Endodermal cell (in vitro differentiated cells): Measurements from ENCODE around the gene GSAP. TPM values are rescaled to one million over a fixed set of nuclear protein-coding genes. Genes with fewer than 3 reads are reported as not detected.

Experiments used
- DNase-seq: peaks from one replicate; pipeline ENCODE4 v3.0.0-alpha.2; 2017
- H3K27ac ChIP-seq: 2 replicates; pipeline ENCODE4 v1.5.1; 2013; ENCODE audit warnings: mild to moderate bottlenecking, low read depth, low read length, moderate library complexity
- H3K27me3 ChIP-seq: 2 replicates; pipeline ENCODE4 v1.6.1; 2013; ENCODE audit warnings: mild to moderate bottlenecking, low read length, moderate library complexity; ENCODE audit not compliant: insufficient read depth, control insufficient read depth, poor library complexity, severe bottlenecking
- H3K36me3 ChIP-seq: 2 replicates; pipeline ENCODE4 v1.7.0; 2013; ENCODE audit warnings: mild to moderate bottlenecking, low read length, moderate library complexity; ENCODE audit not compliant: control insufficient read depth, insufficient read depth
- H3K4me1 ChIP-seq: one replicate; pipeline ENCODE4 v1.7.0; 2013; ENCODE audit warnings: low read length; ENCODE audit not compliant: control insufficient read depth, insufficient read depth
- H3K4me3 ChIP-seq: 2 replicates; pipeline ENCODE4 v1.5.1; 2013; ENCODE audit warnings: mild to moderate bottlenecking, low read length, moderate library complexity
- H3K9ac ChIP-seq: 2 replicates; pipeline ENCODE4 v1.6.1; 2013; ENCODE audit warnings: mild to moderate bottlenecking, low read length, moderate library complexity; ENCODE audit not compliant: poor library complexity, severe bottlenecking; ENCODE audit errors: extremely low read depth
- H3K9me3 ChIP-seq: 2 replicates; pipeline ENCODE4 v1.6.1; 2013; ENCODE audit warnings: mild to moderate bottlenecking, low read length, moderate library complexity; ENCODE audit not compliant: control insufficient read depth
- H3K27ac Mint-ChIP-seq: 2 replicates; pipeline ENCODE4 v1.8.0; 2020; ENCODE audit warnings: mixed read lengths
- H3K27me3 Mint-ChIP-seq: 2 replicates; pipeline ENCODE4 v1.8.0; 2021; ENCODE audit warnings: mild to moderate bottlenecking, mixed read lengths; ENCODE audit not compliant: insufficient read depth
- H3K36me3 Mint-ChIP-seq: 2 replicates; pipeline ENCODE4 v1.8.0; 2020; ENCODE audit warnings: low read depth, mixed read lengths
- H3K4me1 Mint-ChIP-seq: 2 replicates; pipeline ENCODE4 v1.8.0; 2020; ENCODE audit warnings: mixed read lengths
- H3K4me3 Mint-ChIP-seq: 2 replicates; pipeline ENCODE4 v1.8.0; 2020; ENCODE audit warnings: mild to moderate bottlenecking, moderate library complexity, mixed read lengths
- H3K9me3 Mint-ChIP-seq: 2 replicates; pipeline ENCODE4 v1.8.0; 2020; ENCODE audit warnings: mild to moderate bottlenecking, mixed read lengths
- CTCF ChIP-seq: fragments of 200-600 bp; sonication (generic); conservative IDR thresholded peaks from 2 replicates; pipeline ENCODE4 v1.5.0; 2021; ENCODE audit warnings: antibody characterized with exemption, mild to moderate bottlenecking
- WGBS, 2 experiments: methylation state at CpG; one replicate each; pipeline versions ENCODE4 v1.1.5 to v1.1.7; 2013; ENCODE audit warnings: missing lambda C conversion rate in 2 of 2, mixed read lengths in 1 of 2; ENCODE audit not compliant: insufficient coverage in 1 of 2, insufficient read length in 1 of 2; 5-methylcytosine and 5-hydroxymethylcytosine counted together
- total RNA-seq, 2 donors: library from RNA; stranded (reverse); fragmentation: NEBNext Ultra II Directional in 1 of 2; extraction: Animal tissue kit (Norgen Biotek cat#: 25700) in 1 of 2; gene quantifications; 2 replicates in 1 of 2; 3 replicates in 1 of 2; pipeline ENCODE4 v1.2.1, GENCODE V29; 2021

GSAP gene
- total RNA-seq, 2 donors from 2014 or later = 0.82 to 0.90 TPM

- Mint-ChIP-seq H3K4me3 (no peak overlapping the region), H3K4me1 (no peaks in the 10 kb centered on the region), H3K27me3 (peaks cover 26% of the 10 kb centered on the region), H3K9me3 (no peaks in the 10 kb centered on the region), H3K27ac (no peak overlapping the region), H3K36me3 (no peaks in the 10 kb centered on the region)
- no peak for TF ChIP-seq CTCF
- Histone ChIP-seq H3K36me3 (no peaks in the 10 kb centered on the region), H3K9ac (no peak overlapping the region), H3K4me1 (peaks cover 5% of the 10 kb centered on the region), H3K27me3 (peaks cover 5% of the 10 kb centered on the region), H3K27ac (no peak overlapping the region), H3K9me3 (no peaks in the 10 kb centered on the region), H3K4me3 (no peak overlapping the region)
- DNase-seq = no peak
- 82 to 97% methylated on average over 3 to 4 of the region's 4 CpGs for WGBS, 2 experiments
These were observed 9.7 kb downstream of the GSAP start for GRCh38 chr7:77406421-77406820.

- Mint-ChIP-seq H3K4me3 (no peak overlapping the region), H3K9me3 (no peaks in the 10 kb centered on the region), H3K4me1 (no peaks in the 10 kb centered on the region), H3K27ac (no peak overlapping the region), H3K27me3 (peaks cover 28% of the 10 kb centered on the region), H3K36me3 (no peaks in the 10 kb centered on the region)
- TF ChIP-seq CTCF = no peak
- Histone ChIP-seq H3K4me1 (peaks cover 5% of the 10 kb centered on the region), H3K9ac (no peak overlapping the region), H3K4me3 (no peak overlapping the region), H3K9me3 (no peaks in the 10 kb centered on the region), H3K27me3 (peaks cover 5% of the 10 kb centered on the region), H3K36me3 (no peaks in the 10 kb centered on the region), H3K27ac (no peak overlapping the region)
- no peak for DNase-seq
- 90 to 100% methylated on average over 1 to 2 of the region's 2 CpGs for WGBS, 2 experiments
These were observed 11.5 kb downstream of the GSAP start for GRCh38 chr7:77404641-77405040.

GRCh38 chr7:77403957-77404356 lies 12.2 kb downstream of the GSAP start:
- WGBS, 2 experiments = 85 to 88% methylated on average over 2 of the region's 2 CpGs
- TF ChIP-seq CTCF = no peak

More at GRCh38 chr7:77403957-77404356, 12.2 kb downstream of the GSAP start:
- H3K4me3 Mint-ChIP-seq = no peak overlapping the region
- Histone ChIP-seq H3K9ac (no peak overlapping the region), H3K27me3 (peaks cover 5% of the 10 kb centered on the region), H3K4me1 (peaks cover 5% of the 10 kb centered on the region), H3K36me3 (no peaks in the 10 kb centered on the region), H3K27ac (no peak overlapping the region), H3K4me3 (no peak overlapping the region), H3K9me3 (no peaks in the 10 kb centered on the region)
- no peak for DNase-seq
- no peaks in the 10 kb centered on the region for H3K36me3 Mint-ChIP-seq
- H3K4me1 Mint-ChIP-seq = no peaks in the 10 kb centered on the region
- H3K27me3 Mint-ChIP-seq = peaks cover 27% of the 10 kb centered on the region
- H3K27ac Mint-ChIP-seq = no peak overlapping the region
- H3K9me3 Mint-ChIP-seq = no peaks in the 10 kb centered on the region
